ENCODE data around the gene TMEM222. TPM values are rescaled to one million over a fixed set of nuclear protein-coding genes. Genes with fewer than 3 reads are reported as not detected.

TMEM222 gene
- total and polyA plus RNA-seq, 2 of the 4 experiments (the other 2 are of a cell fraction) = 19.9 to 54.1 TPM

GRCh38 chr1:27361044-27361402 is 39.1 kb downstream of the TMEM222 start:
- in situ Hi-C loops (cut with MboI; ENCODE audit: low sequenced_read_pairs) = no loop called here
- Histone ChIP-seq H4K91ac (ENCODE audit: insufficient read depth, low read depth, low read length) (no peak overlapping the region), H2BK120ac (ENCODE audit: low read depth, low read length) (no peak overlapping the region), H2BK15ac (ENCODE audit: low read depth, low read length) (no peak overlapping the region), H3K18ac (ENCODE audit: low read depth, low read length) (no peak overlapping the region), H3K9ac (ENCODE audit: low read depth, low read length) (no peak overlapping the region), H2AFZ (replicated peaks; ENCODE audit: low read length, poor library complexity) (no peak overlapping the region), H4K8ac (ENCODE audit: low read depth in 2 of 2, low read length in 2 of 2) (no peak overlapping the region), H3K4me3 (ENCODE audit: insufficient read depth, low read depth, low read length) (no peak overlapping the region), H2AK5ac (ENCODE audit: low read depth, low read length) (no peak overlapping the region), H3K23ac (ENCODE audit: low read depth, low read length) (no peak overlapping the region), H3K9me3 (ENCODE audit: control insufficient read depth, insufficient read depth, low read length) (no peaks in the 10 kb centered on the region), H3K36me3 (ENCODE audit: control insufficient read depth, insufficient read depth, low read length) (peaks cover 47% of the 10 kb centered on the region), H3K56ac (ENCODE audit: extremely low read depth, insufficient read depth, low read length) (no peak overlapping the region), H2AK9ac (replicated peaks; ENCODE audit: low read depth, low read length, poor library complexity) (peak overlapping the region; percentile 42), H3K4ac (ENCODE audit: low read depth, low read length) (no peak overlapping the region), H2BK5ac (ENCODE audit: low read depth, low read length, poor library complexity, severe bottlenecking) (no peak overlapping the region), H3K4me2 (ENCODE audit: low read depth, low read length) (no peak overlapping the region), H3K27ac (ENCODE audit: insufficient read depth, low read length) (no peak overlapping the region), H4K20me1 (ENCODE audit: insufficient read depth, low read length) (peaks cover 2% of the 10 kb centered on the region; the same call in 1 of the 2 replicates), H3K9me1 (ENCODE audit: insufficient read depth, low read length) (peaks cover 12% of the 10 kb centered on the region), H3K79me1 (ENCODE audit: low read depth in 1 of 2, low read length in 2 of 2) (peaks cover 6 to 13% of the 10 kb centered on the region in 2 experiments; a peak in 3 of 4 replicates), H3K27me3 (ENCODE audit: control insufficient read depth, insufficient read depth, low read length) (no peaks in the 10 kb centered on the region), H2BK20ac (ENCODE audit: low read depth, low read length) (no peak overlapping the region), H3K4me1 (ENCODE audit: control insufficient read depth, insufficient read depth, low read length) (peaks cover 7% of the 10 kb centered on the region; the same call in 1 of the 2 replicates), H4K5ac (ENCODE audit: low read depth, low read length) (no peak overlapping the region), H3K14ac (replicated peaks; ENCODE audit: low read depth, low read length) (no peak overlapping the region)
- intact Hi-C loops (cut with micrococcal nuclease) = no loop called here
- DNase-seq = no peak
- dilution Hi-C loops (cut with HindIII; ENCODE audit: low sequenced_read_pairs, unreplicated experiment) = no loop called here
- WGBS, 2 experiments (ENCODE audit: extremely low coverage in 2 of 2, insufficient read length in 1 of 2) = 81% methylated on average over 10 of the region's 21 CpGs; no CpG with 5 or more reads in 1 of the 2 experiments
- POLR2A ChIA-PET (ENCODE audit: unreplicated experiment) = no interaction called here
- no peak for TF ChIP-seq ELK1 (IDR thresholded peaks at IDR 0.05; ENCODE audit: borderline replicate concordance, low read depth, low read length)
- TF ChIP-seq FOS (IDR thresholded peaks at IDR 0.05; ENCODE audit: low read depth, low read length) = no peak
- TF ChIP-seq POLR2A (IDR thresholded peaks at IDR 0.05; ENCODE audit: low read depth, low read length) = no peak
- TF ChIP-seq RAD21 (IDR thresholded peaks at IDR 0.05; ENCODE audit: low read length) = no peak
- no peak for TF ChIP-seq RFX5 (IDR thresholded peaks at IDR 0.05; ENCODE audit: low read depth, low read length)
- TF ChIP-seq BHLHE40 (IDR thresholded peaks at IDR 0.05; ENCODE audit: low read depth, low read length) = no peak
- BruUV-seq (replicated peaks) = no TSS peak
- ATAC-seq (ENCODE audit: low read depth) = no peak
- CTCF ChIA-PET = no interaction called here

Data from IMR-90 (cell line).